Stimulated activated CD8-positive, alpha-beta memory T cell treated with anti-CD3 and anti-CD28 coated beads, Interleukin-4, amount 100 ng/mL, for 4 hours (primary cell): Measurements from ENCODE around the gene KHDC1L.
"Not testable (repeated sequence)": the region's sequence is repeated elsewhere in the genome, so short reads cannot be mapped to it uniquely, and the experiment has no call there.

ENCODE experiments used
- DNase-seq, 2 donors: peaks; one replicate each; pipeline ENCODE4 v3.0.0-alpha.2; 2020; ENCODE audit warnings: low read depth in 2 of 2, low spot score in 1 of 2

KHDC1L gene

DNA sequence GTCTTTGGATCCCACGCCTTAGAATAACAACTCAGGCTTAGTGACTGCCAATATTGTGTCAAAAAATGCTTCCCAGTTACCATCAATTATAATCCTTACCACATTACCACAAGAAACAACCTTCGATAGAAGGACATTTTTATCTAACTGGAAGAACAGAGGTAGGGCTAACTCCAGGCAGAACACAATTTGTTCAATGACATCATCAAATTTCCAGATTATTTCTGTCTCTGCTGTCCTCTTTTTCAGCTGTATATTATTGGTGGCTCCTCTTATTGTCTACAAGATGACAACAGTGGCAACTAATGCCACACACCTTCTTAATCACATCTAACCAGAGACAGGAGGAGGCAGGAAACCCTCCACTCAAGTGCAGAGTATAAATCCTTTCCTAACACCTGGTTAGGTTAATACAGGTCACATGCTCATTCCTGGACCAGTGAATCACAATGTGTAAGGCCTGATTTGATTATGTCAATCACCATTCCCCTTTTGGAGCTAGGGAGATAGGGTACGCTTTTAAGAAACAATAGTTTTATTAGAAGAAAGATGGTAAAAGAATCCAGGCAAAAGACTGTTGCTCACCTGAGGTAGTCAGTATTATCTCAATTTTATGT lies 18.0 kb downstream of the KHDC1L start:
- no peak for DNase-seq

DNA sequence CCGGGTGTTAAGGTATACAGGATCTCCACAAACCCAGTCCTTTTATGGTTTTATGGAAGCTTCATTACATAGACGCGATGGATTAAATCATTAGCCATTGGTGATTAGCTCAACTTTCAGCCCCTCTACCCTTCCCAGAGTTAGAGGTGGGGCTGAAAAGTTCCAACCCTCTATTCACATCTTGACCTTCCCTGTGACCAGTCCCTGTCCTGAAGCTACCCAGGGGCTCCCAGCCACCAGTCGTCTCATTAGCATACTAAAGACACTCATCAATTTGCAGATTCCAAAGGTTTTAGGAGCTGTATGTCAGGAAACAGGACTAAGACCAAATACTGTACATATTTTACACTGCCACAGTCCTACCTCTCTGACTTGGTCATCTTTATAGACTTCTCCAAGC lies 21.0 kb downstream of the KHDC1L start:
- DNase-seq, result no peak

DNA sequence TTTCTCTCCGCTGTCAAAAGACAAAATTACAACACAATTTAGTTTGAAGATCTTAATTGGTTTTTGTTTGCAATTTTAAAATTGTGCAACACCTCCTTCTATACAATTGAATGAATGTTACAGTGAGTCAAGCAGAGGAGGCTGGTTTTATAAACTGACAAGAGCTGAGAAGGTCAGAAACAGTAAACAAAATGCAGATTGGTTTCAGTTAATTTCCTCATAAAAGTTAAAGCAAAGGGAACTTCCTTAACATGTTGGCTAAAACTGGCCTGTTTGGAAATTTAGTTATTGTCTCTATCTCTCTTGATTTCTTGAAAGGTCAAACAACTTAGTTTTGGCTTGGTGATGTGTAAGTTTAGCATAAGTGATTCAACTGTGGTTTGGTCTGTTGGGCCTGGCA lies 22.2 kb downstream of the KHDC1L start:
- no peak for DNase-seq

DNA sequence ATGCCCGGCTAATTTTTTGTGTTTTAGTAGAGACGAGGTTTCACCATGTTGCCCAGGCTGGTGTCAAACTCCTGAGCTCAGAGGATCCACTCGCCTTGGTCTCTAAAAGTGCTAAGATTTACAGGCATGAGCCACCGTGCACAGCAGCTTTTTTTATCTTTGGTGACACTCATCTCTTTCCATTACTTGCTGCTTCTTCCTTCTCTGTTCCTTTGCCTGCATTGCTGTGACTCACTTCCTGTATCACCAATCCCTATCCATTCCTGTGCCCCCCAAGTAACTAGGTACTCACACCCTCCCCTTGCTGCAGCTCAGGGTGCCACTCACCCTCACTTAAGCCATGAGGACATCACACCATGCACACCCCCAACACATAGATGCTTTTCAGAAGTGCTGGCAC lies 24.6 kb downstream of the KHDC1L start:
- no peak for DNase-seq

DNA sequence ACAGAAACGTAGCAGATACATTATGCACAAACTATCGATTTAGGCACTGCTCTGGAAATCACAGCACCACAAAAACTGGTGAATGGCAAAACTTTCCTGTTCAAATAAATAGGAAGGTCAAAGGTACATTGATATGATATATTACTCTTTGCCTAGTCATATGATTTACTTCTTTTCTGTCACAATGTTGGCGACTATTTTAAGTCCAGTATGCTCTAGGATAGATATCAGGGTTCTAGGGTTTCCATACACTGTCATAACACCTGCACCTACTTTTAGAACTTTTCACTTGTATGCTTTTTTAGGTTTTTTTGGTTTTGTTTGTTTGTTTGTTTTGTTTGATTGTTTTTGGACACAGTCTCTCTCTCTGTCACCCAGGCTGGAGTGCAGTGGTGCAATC lies 25.0 kb downstream of the KHDC1L start:
- no peak for DNase-seq

DNA sequence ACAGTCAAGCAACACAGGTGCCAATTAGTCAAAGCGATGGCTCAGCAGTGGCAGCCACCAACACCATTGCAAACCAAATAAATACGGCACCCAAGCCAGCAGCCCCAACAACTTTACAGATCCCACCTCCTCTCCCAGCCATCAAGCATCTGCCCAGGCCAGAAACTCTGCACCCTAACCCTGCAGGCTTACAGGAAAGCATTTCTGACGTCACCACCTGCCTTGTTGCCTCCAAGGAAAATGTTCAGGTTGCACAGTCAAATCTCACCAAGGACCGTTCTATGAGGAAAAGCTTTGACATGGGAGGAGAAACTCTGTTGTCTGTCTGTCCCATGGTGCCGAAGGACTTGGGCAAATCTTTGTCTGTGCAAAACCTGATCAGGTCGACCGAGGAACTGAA lies 30.6 kb downstream of the KHDC1L start:
- no peak for DNase-seq

DNA sequence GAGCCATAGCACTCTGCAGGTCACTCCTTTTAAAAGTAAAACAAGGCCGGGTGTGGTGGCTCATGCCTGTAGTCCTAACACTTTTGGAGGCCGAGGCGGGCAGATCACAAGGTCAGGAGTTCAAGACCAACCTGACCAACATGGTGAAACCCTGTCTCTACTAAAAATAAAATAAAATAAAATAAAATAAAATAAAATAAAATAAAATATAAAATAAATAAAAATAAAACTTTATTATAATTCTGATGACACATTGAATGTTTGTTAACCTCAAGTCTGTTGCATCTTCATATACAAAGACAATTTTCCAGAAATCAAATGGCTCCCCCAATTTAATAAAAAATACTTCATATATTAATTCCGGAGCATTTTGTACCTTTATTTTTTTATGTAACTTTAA lies 32.0 kb downstream of the KHDC1L start:
- DNase-seq, result not testable (repeated sequence)

DNA sequence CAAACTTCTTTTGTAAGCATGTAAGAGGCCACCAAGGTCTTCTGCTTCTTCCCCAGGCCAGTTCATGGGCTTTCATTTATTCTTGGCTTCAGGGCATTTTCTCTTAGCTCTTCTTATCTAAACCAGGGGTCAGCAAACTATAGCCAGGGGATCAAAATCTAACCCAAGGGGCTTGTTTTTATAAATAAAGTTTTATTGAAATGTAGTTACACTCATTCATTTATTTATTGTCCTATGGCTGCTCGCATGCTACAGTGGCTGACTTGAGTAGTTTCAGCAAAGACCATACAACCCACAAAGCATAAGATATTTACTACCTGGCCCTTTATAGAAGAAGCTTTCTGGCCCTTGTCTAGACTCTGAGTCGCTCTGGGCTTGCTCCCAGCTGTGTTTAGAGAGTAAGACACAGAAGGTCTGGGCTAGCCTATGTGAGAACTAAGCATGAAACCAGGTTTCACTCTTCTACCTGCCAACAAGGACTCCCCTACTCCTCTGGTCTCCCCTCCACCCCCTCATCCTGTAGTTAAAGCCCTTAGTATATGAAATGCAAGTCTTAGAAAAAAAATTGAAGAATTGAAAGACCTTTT lies 43.2 kb downstream of the KHDC1L start:
- no peak for DNase-seq

DNA sequence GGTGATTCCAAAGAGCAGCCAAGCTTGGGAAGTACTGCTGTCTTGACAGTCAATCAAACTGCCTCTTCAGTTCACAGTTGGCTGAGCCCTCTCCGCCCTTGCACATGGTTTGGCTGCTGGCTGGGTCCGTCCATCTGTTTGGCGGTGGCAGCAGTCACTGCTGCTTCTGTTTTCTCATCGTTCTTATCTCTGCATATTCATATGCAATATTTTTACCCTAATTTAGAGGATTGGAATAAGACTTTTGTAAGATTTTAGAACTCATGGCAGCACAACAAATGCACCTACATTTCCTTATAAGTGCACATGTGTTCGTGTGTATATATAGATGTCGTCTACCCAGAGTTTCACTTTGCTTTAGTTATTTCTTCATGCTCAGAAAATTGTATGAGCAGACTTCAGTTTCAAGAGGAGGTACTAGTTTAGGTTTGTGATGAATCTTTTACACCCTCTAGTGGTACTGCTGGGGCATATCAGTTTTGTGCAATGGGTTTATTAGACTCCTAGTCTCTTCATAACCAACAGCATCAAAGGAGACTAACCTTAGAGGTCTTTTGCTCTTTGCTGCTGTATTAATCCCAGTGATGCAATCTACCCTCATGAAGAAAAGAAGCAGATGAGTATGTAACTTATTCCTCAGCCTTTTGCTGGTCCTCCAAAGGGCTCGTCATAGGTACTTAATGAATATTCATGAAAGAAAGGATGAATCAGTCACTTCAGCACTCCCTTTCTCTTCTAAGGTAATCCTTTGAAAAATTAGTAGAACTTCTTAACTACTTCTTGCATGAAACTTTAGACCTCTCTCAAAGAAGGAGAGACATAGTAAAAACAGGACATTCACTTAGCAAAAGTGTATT lies 44.3 kb downstream of the KHDC1L start:
- no peak for DNase-seq

DNA sequence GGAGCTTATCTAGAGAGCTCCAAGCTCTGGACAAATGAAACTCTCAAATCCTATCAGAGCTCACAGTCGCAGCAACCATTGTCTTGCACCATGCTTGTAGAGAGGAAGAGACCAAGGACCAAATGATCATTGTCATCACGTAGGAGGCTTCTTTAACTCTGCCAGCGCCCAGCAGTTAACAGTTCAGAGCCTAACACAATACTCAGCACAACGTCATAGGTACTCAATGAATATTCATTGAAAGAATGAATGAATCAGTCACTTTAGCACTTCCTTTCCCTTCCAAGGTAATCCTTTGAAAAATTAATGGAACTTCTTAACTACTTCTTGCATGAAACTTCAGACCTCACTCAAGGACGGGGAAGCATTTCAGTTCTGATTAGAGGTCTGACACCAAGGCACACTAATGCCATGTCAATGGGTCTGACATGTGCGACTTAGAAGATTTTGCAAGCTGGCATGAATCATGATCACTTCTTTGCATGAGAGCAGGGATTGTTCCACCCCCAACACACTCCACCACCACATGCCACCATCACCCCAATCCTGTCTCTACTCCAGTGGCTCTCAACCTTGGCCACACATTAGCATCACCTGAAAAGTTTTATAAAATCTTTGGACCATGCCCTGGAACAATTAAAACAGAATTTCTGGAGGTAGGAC lies 45.1 kb downstream of the KHDC1L start:
- no peak for DNase-seq

DNA sequence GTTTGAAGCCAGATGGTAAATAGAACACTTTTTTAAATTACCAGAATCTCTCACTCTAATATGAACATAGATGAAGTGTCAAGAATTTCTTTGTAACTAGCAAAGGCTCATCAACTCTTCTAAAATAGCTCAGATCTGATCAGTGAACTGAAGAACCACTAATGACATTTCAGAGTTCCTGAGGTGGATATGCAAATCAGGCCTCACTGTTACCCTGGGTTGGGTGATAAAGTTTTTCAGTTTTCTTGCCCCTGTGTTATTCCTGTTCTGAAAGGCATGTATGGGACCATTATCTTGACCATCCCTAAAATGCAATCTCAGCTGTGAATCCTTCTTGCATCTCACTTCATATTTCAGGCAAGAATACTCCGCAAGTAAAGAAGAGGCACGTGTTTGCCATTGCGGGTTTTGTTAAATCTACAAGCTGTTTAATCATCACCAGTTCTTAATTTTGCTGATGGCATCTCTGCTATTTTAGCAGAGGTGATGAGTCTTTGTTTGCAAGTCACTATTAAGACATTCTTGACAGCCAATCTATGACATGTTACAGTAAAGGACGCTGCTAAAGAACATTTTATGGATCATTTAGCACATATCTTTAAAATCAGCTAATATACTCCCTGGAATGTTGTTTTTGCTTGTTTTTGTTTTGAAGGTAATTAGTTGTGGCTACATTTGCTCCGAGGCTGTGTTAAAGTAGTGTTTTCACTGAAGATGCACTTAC lies 47.9 kb downstream of the KHDC1L start:
- DNase-seq, result no peak

DNA sequence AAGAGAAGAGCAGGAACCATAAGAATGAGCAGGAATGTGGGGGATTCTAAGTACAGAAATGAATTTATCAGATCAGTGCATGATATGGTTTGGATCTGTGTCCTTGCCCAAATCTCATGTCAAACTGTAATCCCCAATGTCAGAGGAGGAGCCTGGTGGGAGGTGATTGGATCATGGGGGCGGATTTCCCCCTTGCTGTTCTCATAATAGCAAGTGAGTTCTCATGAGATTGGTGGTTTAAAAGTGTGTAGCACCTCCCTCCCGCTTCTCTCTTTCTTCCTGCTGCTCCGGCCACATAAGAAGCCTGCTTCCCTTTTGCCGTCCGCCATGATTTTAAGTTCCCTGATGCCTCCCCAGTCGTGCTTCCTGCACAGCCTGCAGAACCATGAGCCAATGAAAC lies 49.2 kb downstream of the KHDC1L start:
- no peak for DNase-seq

DNA sequence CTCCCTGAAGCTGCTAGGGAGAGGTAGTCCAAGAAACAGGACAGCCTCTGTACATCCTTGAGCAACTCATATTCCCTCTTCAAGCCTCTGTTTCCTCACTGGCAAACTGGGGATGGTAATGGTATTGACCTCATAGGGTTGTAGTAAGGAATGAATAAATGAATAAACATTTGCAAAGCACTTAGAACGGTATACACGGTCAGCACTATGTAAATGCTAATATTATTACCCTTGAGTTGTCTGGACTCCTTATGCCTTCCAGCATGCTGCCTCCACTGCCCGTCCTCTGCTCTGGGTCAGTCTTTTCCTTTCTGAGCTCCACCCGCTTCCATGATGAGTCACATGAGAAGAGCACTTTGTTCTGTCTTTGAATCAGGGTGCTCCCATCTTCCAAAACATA lies 50.6 kb downstream of the KHDC1L start:
- no peak for DNase-seq
